H9 (cell line): ENCODE measurements around the gene NOG. TPM values are rescaled to one million over a fixed set of nuclear protein-coding genes. Genes with fewer than 3 reads are reported as not detected.

Source experiments
- DNase-seq: peaks from one replicate; pipeline ENCODE4 v3.0.0-alpha.2; 2017
- H2AFZ ChIP-seq: one replicate; pipeline ENCODE4 v1.6.1; 2013; ENCODE audit warnings: mild to moderate bottlenecking, low read length, control low read depth, moderate library complexity
- H2AK5ac ChIP-seq: 2 replicates; pipeline ENCODE4 v1.6.1; 2013; ENCODE audit warnings: low read length, control low read depth, mixed read lengths; ENCODE audit not compliant: insufficient read length
- H2BK120ac ChIP-seq: one replicate; pipeline ENCODE4 v1.6.1; 2013; ENCODE audit warnings: low read depth, mild to moderate bottlenecking, low read length, control low read depth, inconsistent platforms; ENCODE audit not compliant: poor library complexity, severe bottlenecking
- H2BK12ac ChIP-seq: 2 replicates; pipeline ENCODE4 v1.6.1; 2013; ENCODE audit warnings: low read length, control low read depth, mixed read lengths, low read depth; ENCODE audit not compliant: insufficient read length
- H2BK15ac ChIP-seq: 2 replicates; pipeline ENCODE4 v1.6.1; 2013; ENCODE audit warnings: low read depth, low read length, control low read depth
- H2BK20ac ChIP-seq: one replicate; pipeline ENCODE4 v1.6.1; 2013; ENCODE audit warnings: low read depth, mild to moderate bottlenecking, low read length, control low read depth, inconsistent platforms; ENCODE audit not compliant: poor library complexity, severe bottlenecking
- H2BK5ac ChIP-seq: 2 replicates; pipeline ENCODE4 v1.6.1; 2013; ENCODE audit warnings: low read length, control low read depth, mixed read lengths; ENCODE audit not compliant: insufficient read length
- H3K14ac ChIP-seq: 2 replicates; pipeline ENCODE4 v1.6.1; 2013; ENCODE audit warnings: low read length, control low read depth; ENCODE audit not compliant: insufficient read depth
- H3K18ac ChIP-seq: 2 replicates; pipeline ENCODE4 v1.6.1; 2013; ENCODE audit warnings: low read depth, mild to moderate bottlenecking, mixed read lengths, low read length, control low read depth; ENCODE audit not compliant: insufficient read length
- H3K23ac ChIP-seq: 2 replicates; pipeline ENCODE4 v1.6.1; 2013; ENCODE audit warnings: low read length, control low read depth, mixed read lengths, low read depth; ENCODE audit not compliant: insufficient read length
- H3K23me2 ChIP-seq: 2 replicates; pipeline ENCODE4 v1.6.1; 2013; ENCODE audit warnings: low read depth, mild to moderate bottlenecking, mixed read lengths, low read length, control low read depth; ENCODE audit not compliant: insufficient read length, poor library complexity, severe bottlenecking
- H3K27ac ChIP-seq: 2 replicates; pipeline ENCODE4 v1.5.1; 2013; ENCODE audit warnings: low read length, control low read depth, mixed read lengths, low read depth; ENCODE audit not compliant: insufficient read length
- H3K27me3 ChIP-seq: 2 replicates; pipeline ENCODE4 v1.6.1; 2013; ENCODE audit warnings: low read length, control low read depth, inconsistent platforms; ENCODE audit not compliant: insufficient read depth
- H3K4ac ChIP-seq: 2 replicates; pipeline ENCODE4 v1.6.1; 2013; ENCODE audit warnings: low read depth, mild to moderate bottlenecking, control low read depth, inconsistent platforms, low read length, moderate library complexity
- H3K4me1 ChIP-seq: 2 replicates; pipeline ENCODE4 v1.6.1; 2013; ENCODE audit warnings: low read length, control low read depth, inconsistent platforms; ENCODE audit not compliant: insufficient read depth
- H3K4me2 ChIP-seq: 2 replicates; pipeline ENCODE4 v1.6.1; 2013; ENCODE audit warnings: low read length, control low read depth, mixed read lengths; ENCODE audit not compliant: insufficient read length, insufficient read depth
- H3K56ac ChIP-seq: 2 replicates; pipeline ENCODE4 v1.6.1; 2013; ENCODE audit warnings: low read depth, mild to moderate bottlenecking, mixed read lengths, low read length, control low read depth; ENCODE audit not compliant: insufficient read length
- H3K79me1 ChIP-seq: 2 replicates; pipeline ENCODE4 v1.6.1; 2013; ENCODE audit warnings: low read depth, mild to moderate bottlenecking, moderate library complexity, low read length, control low read depth, inconsistent platforms; ENCODE audit not compliant: insufficient read depth, poor library complexity, severe bottlenecking
- H3K79me2 ChIP-seq: 2 replicates; pipeline ENCODE4 v1.6.1; 2013; ENCODE audit warnings: low read length, control low read depth, inconsistent platforms; ENCODE audit not compliant: insufficient read depth
- H3K9ac ChIP-seq: 2 replicates; pipeline ENCODE4 v1.6.1; 2013; ENCODE audit warnings: low read length, control low read depth, mixed read lengths; ENCODE audit not compliant: insufficient read length; ENCODE audit errors: extremely low read depth
- H3K9me3 ChIP-seq: one replicate; pipeline ENCODE4 v1.6.1; 2013; ENCODE audit warnings: low read depth, low read length, inconsistent platforms; ENCODE audit not compliant: control insufficient read depth
- H3T11ph ChIP-seq: one replicate; pipeline ENCODE4 v1.6.1; 2013; ENCODE audit warnings: mild to moderate bottlenecking, low read length, control low read depth, inconsistent platforms
- H4K20me1 ChIP-seq: one replicate; pipeline ENCODE4 v1.6.1; 2013; ENCODE audit not compliant: control insufficient read depth, insufficient read length, insufficient read depth
- H4K5ac ChIP-seq: 2 replicates; pipeline ENCODE4 v1.6.1; 2013; ENCODE audit warnings: low read depth, mild to moderate bottlenecking, mixed read lengths, low read length, control low read depth; ENCODE audit not compliant: insufficient read length
- H4K8ac ChIP-seq: replicated peaks from 2 replicates; pipeline ENCODE4 v1.6.1; 2013; ENCODE audit warnings: low read length, control low read depth, mixed read lengths, low read depth; ENCODE audit not compliant: insufficient read length
- H4K91ac ChIP-seq: 2 replicates; pipeline ENCODE4 v1.6.1; 2013; ENCODE audit warnings: low read depth, mild to moderate bottlenecking, moderate library complexity, mixed read lengths, low read length, control low read depth; ENCODE audit not compliant: insufficient read length
- H3K27ac Mint-ChIP-seq, 3 experiments: 2 replicates in 2 of 3; 3 replicates in 1 of 3; pipeline ENCODE4 v1.8.0; 2020 to 2021; ENCODE audit warnings: mixed read lengths in 3 of 3, mild to moderate bottlenecking in 1 of 3, moderate library complexity in 1 of 3
- H3K27me3 Mint-ChIP-seq: 2 replicates; pipeline ENCODE4 v1.8.0; 2021; ENCODE audit warnings: low read depth, mild to moderate bottlenecking, moderate library complexity, mixed read lengths
- H3K36me3 Mint-ChIP-seq, 3 experiments: 2 replicates in 2 of 3; 3 replicates in 1 of 3; pipeline ENCODE4 v1.8.0; 2020 to 2021; ENCODE audit warnings: low read depth in 3 of 3, mixed read lengths in 3 of 3; ENCODE audit not compliant: insufficient read depth in 1 of 3
- H3K4me1 Mint-ChIP-seq, 2 experiments: 2 replicates each; pipeline ENCODE4 v1.8.0; 2020; ENCODE audit warnings: mixed read lengths in 2 of 2
- H3K4me3 Mint-ChIP-seq, 2 experiments: 2 replicates in 1 of 2; 3 replicates in 1 of 2; pipeline ENCODE4 v1.8.0; 2020 to 2021; ENCODE audit warnings: mild to moderate bottlenecking in 2 of 2, mixed read lengths in 2 of 2, moderate library complexity in 1 of 2
- H3K9me3 Mint-ChIP-seq, 2 experiments: 2 replicates in 1 of 2; 3 replicates in 1 of 2; pipeline ENCODE4 v1.8.0; 2020; ENCODE audit warnings: mild to moderate bottlenecking in 2 of 2, mixed read lengths in 2 of 2, moderate library complexity in 1 of 2
- WGBS: extraction: QIAGEN DNeasy Blood & Tissue Kit; methylation state at CpG from one replicate; pipeline ENCODE4 v1.1.7; 2013; ENCODE audit warnings: missing lambda C conversion rate, low lambda C conversion rate, mixed read lengths; ENCODE audit not compliant: insufficient read length; ENCODE audit errors: extremely low coverage; 5-methylcytosine and 5-hydroxymethylcytosine counted together
- total RNA-seq: library from RNA; stranded (reverse); gene quantifications from 2 replicates; pipeline ENCODE4 v1.2.1, GENCODE V29; 2021
- TF ChIP-seq, protein P1 (sequence below): fragments of 200-600 bp; sonication (generic); conservative IDR thresholded peaks from 3 replicates; pipeline ENCODE4 v1.8.0; 2021; ENCODE audit warnings: antibody characterized with exemption, mild to moderate bottlenecking

Gene NOG
- total RNA-seq, 1 experiment from 2014 or later = not detected

DNA sequence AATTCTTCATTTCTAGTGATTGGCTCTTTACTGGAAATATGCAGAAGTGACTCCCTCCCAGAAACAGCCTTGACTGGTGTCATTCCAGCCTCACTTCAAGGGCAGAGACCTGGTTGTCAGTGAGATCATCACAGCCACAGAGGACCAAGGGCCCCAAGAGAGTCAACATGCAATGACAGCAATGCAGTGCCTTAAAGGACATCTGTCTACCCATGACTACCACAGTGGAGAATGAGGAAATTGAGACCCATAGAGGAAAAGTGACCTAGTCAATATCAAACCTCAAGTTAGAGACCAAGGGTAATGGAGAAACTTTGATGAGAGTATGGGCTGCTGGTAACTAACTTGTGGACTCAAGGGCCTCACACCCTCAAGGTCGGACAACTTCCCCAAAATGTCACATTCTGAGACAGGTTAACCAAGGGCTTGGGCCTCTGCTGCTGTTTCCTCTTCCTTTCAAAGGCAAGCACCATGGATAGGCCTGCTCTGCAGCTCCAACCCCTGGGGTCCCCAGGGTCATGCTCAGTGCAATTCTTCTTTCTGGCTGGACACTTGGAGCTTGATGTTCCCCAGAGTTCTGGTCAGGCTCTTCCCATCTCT lies 11.3 kb downstream of the NOG start:
- Histone ChIP-seq H3K23ac (no peak overlapping the region), H3K79me2 (no peaks in the 10 kb centered on the region), H3K4ac (no peak overlapping the region), H4K91ac (no peak overlapping the region), H3K9ac (no peak overlapping the region), H3K79me1 (no peaks in the 10 kb centered on the region), H4K20me1 (no peaks in the 10 kb centered on the region), H3T11ph (no peak overlapping the region), H3K27me3 (no peaks in the 10 kb centered on the region), H2BK15ac (no peak overlapping the region), H2BK12ac (no peak overlapping the region), H2BK5ac (no peak overlapping the region), H4K5ac (no peak overlapping the region), H4K8ac (no peak overlapping the region), H3K18ac (no peak overlapping the region), H2BK20ac (no peak overlapping the region), H3K27ac (no peak overlapping the region), H2AK5ac (no peak overlapping the region), H3K9me3 (no peaks in the 10 kb centered on the region), H3K23me2 (no peaks in the 10 kb centered on the region), H3K4me1 (no peaks in the 10 kb centered on the region), H3K14ac (no peak overlapping the region), H3K4me2 (no peak overlapping the region), H2AFZ (no peak overlapping the region), H3K56ac (no peak overlapping the region), H2BK120ac (no peak overlapping the region)
- no peak for DNase-seq
- Mint-ChIP-seq H3K27me3 (peaks cover 58% of the 10 kb centered on the region), H3K4me1 (peaks cover 4% of the 10 kb centered on the region in 2 experiments; a peak in 2 of 4 replicates), H3K9me3 (no peaks in the 10 kb centered on the region), H3K4me3 (no peak overlapping the region), H3K27ac (no peak overlapping the region), H3K36me3 (no peaks in the 10 kb centered on the region)
- TF ChIP-seq, protein P1, sequence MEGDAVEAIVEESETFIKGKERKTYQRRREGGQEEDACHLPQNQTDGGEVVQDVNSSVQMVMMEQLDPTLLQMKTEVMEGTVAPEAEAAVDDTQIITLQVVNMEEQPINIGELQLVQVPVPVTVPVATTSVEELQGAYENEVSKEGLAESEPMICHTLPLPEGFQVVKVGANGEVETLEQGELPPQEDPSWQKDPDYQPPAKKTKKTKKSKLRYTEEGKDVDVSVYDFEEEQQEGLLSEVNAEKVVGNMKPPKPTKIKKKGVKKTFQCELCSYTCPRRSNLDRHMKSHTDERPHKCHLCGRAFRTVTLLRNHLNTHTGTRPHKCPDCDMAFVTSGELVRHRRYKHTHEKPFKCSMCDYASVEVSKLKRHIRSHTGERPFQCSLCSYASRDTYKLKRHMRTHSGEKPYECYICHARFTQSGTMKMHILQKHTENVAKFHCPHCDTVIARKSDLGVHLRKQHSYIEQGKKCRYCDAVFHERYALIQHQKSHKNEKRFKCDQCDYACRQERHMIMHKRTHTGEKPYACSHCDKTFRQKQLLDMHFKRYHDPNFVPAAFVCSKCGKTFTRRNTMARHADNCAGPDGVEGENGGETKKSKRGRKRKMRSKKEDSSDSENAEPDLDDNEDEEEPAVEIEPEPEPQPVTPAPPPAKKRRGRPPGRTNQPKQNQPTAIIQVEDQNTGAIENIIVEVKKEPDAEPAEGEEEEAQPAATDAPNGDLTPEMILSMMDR = no peak
- no CpG with 5 or more reads among the region's 1 CpG for WGBS
